Measurements from ENCODE around the gene TICRR.
"Not testable (repeated sequence)": the region's sequence is repeated elsewhere in the genome, so short reads cannot be mapped to it uniquely, and the experiment has no call there.

TICRR gene

DNA sequence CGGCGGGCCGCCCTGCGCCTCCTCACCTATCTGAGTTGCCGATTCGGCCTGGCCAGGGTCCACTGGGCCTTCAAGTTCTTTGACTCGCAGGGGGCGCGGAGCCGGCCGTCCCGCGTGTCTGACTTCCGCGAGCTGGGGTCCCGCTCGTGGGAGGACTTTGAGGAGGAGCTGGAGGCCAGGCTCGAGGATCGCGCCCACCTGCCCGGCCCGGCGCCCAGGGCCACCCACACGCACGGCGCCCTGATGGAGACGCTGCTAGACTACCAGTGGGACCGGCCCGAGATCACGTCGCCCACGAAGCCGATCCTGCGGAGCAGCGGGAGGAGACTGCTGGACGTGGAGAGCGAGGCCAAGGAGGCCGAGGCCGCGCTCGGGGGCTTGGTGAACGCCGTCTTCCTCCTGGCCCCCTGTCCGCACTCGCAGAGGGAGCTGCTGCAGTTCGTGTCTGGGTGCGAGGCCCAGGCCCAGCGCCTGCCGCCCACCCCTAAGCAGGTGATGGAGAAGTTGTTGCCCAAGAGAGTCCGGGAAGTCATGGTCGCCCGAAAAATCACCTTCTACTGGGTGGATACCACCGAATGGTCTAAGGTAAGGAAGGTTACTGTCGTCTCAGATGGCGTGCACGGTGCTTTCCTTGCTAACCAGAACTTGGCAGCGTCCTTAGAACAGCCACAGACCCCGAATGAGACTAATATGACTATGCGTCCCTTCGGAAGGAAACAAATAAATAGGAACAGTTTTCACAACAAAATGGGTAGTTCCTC is 567 bp downstream of the TICRR start:
- DNase-seq, result no peak

DNA sequence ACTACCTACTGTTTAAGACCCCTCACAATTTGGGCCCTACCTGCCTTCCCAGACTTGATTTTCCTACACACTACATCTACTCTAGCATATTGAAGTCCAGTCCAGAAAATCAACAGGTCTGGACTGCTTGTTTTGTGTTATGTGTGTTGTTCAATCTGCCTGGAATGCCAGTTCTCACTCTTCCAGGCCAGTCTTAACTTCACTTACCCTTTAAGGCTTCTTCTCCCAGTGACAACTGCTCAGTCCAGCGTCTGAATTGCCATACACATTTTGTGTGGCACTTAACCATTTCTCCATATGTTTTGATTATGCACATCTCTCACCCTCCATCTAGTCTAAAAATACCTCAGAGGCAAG is 1.1 kb downstream of the TICRR start:
- DNase-seq, result no peak

- DNase-seq, result no peak
Measured at GRCh38 chr15:89577776-89578115, 2.5 kb downstream of the TICRR start.

DNA sequence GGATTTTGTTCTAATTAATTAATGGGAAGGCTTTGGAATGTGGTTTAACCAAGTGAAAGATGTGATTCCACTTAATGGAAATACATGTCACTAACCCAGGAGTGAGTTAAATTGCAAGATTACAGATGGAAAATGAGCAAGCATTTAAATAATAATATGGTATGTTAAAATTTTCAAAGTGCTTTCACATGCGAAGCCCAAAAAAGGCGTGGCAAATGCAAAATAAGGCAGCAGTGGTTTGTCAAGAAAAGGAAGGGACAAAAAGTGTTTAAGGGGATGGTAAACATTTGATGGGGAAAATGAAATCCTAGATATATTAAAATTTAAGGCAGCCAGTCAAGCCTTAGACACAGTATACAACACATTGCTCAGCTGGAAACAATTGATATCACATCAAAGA is 2.9 kb downstream of the TICRR start:
- DNase-seq, result no peak

DNA sequence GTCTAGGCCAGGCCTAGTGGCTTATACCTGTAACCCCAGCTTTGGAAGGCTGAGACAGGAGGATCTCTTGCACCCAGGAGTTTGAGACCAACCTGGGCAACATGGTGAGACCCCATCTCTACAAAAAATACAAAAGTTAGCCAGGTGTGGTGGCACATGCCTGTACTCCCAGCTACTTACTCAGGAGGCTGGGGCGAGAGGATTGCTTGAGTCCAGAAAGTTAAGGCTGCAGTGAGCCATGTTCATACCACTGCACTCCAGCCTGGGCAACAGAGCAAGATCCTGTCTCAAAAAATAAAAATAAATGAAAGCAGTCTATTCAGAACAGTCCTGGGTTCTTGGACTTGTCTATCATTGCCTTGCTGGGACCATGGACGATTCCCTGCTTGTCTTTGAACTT is 5.5 kb downstream of the TICRR start:
- not testable (repeated sequence) for DNase-seq

- DNase-seq, result no peak
Measured at GRCh38 chr15:89586651-89587050, 11.4 kb downstream of the TICRR start.

DNA sequence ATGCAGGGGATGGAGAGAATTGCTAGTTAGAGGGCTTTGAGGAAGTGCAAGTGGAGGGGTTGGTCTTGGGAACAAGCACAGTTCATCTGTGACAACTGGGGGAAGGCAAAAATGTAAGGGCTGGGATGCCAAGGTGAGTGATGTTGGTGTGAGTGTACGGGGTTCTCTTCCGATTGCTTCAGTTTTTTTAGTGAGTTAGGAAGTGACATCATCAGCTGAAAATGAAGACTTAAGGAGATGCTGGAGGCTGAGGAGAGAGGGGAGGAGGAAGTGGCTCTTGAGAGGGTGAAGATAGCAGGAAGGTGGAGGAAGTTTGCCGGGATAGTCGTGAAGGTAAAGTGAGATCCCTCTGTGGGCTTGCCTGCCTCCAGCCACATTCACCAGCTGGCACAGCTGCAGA is 12.7 kb downstream of the TICRR start:
- no peak for DNase-seq

GRCh38 chr15:89591834-89592233 is 16.6 kb downstream of the TICRR start:
- DNase-seq, result no peak

DNA sequence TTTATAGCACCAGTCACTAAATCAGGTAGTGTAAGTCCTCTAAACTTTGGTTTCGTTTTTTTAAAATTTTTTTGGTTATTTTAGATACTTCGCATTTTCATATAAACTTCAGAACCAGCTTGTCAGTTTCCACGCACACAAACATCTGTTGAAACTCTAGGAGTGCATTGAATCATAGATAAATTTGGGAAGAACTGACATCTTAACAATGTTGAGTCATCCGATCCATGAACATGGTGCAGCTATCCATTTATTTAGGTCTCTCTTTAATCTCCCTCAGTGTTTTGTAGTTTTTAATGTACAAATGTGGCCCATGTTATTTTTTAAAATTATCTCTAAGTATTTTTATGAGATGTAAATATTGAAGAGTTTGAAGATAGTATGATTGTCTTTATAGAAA is 17.7 kb downstream of the TICRR start:
- DNase-seq, result no peak

DNA sequence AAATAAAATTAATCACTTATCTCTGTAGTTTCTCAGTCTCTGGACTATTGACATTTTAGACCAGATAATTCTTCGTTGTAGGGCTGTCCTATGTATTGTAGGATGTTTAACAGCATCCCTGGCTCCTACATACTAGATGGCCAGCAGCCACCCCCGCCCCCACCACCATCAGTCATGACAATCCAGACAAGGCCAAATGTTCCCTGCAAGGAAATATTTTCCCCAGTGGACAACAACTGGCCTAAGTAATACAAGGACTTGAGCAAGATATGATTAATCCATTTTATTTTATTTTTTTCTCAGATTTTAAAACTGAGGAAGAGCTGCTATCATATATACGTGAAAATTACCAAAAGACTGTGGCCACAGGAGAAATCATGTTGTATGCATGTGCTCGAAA is 23.8 kb downstream of the TICRR start:
- DNase-seq, result no peak

- DNase-seq, result no peak
Measured at GRCh38 chr15:89611317-89611716, 36.0 kb downstream of the TICRR start.

GRCh38 chr15:89613031-89613430 is 37.8 kb downstream of the TICRR start:
- DNase-seq, result no peak

DNA sequence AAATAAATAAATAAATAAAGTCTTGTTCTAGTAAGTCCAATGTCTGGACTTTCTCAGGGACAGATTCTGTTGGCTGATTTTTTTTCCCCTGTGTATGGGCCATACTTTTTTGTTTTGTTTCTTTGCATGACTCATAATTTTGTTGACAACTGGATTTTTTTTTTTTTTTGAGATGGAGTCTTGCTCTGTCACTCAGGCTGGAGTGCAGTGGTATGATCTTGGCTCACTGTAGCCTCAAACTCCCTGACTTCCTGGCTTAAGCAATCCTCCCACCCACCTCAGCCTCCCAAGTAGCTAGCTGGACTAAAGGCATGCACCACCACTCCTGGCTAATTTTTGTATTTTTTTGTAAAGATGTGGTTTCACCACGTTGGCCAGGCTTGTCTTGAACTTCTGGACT is 38.9 kb downstream of the TICRR start:
- DNase-seq, result no peak

DNA sequence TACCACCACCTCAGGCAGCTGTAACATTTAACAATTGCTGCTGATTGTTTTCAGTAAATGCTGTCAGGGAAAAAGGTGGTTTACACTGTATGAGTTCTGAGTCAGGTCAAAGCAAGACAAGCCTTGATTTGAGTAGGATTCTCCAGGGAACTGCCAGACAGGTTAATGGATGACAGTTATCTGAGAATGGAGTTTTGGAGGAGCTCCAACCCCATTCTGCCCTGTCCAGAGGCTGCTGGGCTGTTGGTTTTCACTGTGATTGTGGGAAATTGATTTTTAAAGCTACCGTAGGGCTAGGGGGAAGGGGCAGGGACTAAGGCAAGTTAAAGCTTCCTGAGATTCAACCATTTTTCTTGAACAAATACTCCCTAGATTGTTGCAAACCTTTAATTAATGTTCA is 39.9 kb downstream of the TICRR start:
- no peak for DNase-seq

- no peak for DNase-seq
Measured at GRCh38 chr15:89616228-89616627, 41.0 kb downstream of the TICRR start.

DNA sequence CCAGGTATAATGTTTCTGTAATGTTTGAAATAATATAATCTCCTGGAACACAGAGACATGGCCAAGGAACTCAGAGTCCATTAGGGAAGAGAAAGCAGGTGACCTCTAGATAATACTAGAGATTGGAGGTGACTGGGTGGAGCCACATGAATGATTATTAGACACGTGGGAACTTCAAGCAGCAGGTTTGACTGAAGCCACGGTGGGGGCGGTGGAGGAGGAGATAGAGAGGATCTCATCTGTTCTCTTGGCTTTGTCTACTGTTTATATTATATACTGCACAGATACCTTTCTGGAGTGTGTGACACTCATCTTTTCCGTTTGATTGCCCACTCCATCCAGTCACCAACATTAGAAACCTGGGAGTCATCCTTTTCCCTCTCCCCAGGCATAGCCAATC is 46.3 kb downstream of the TICRR start:
- no peak for DNase-seq

- no peak for DNase-seq
Measured at GRCh38 chr15:89623165-89623564, 47.9 kb downstream of the TICRR start.

- DNase-seq, result no peak
Measured at GRCh38 chr15:89625716-89626115, 50.4 kb downstream of the TICRR start.

DNA sequence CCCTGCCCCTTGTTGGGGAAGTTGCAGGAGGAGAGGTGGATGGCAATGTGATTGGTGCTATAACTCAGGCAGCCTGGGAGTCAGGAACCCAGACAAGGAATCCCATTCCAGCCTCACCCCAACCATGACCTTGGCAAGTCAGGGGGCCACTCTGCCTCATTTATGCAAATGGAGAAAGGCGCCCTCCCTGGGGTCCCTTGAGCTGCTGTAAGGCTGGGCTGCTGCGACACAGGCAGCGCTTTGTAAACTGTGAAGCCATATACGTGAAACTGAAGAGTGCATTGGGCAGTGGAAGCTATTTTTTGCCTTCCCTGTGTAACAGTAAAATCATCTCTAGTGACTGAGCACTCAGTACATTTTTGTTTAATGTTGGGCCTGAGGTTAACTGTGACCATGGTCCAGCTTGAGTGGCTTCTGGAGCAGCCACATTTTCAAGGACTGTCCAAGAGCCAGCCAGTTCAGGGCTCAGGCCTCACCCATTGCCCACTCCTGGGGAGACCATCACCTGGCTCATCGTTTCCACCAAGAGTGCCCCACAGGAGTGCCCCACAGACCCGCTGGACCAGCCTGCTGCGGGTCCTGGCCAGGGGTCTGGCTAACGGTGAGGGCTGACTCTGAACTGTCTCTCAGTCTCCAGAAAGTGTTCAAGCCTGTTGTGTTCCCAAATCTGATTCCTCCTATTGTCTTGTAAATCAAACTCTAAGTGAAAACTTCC is 52.1 kb downstream of the TICRR start:
- no peak for DNase-seq

- no peak for DNase-seq
Measured at GRCh38 chr15:89628301-89628700, 53.0 kb downstream of the TICRR start.

GRCh38 chr15:89628806-89629715 is 53.8 kb downstream of the TICRR start:
- no peak for DNase-seq

- no peak for DNase-seq
Measured at GRCh38 chr15:89629829-89630228, 54.6 kb downstream of the TICRR start.

- no peak for DNase-seq
Measured at GRCh38 chr15:89630260-89630659, 55.0 kb downstream of the TICRR start.

Measured in SIG-M5 (cell line).